ENCODE results near the gene LMO2.

Gene LMO2

GRCh38 chr11:33913991-33914390 lies 22.1 kb upstream of the LMO2 start:
- DNase-seq, result no peak

- no peak for DNase-seq
These were observed 20.8 kb upstream of the LMO2 start for GRCh38 chr11:33912405-33913361.

GRCh38 chr11:33910958-33911339 lies 19.1 kb upstream of the LMO2 start:
- no peak for DNase-seq

- no peak for DNase-seq
These were observed 18.6 kb upstream of the LMO2 start for GRCh38 chr11:33910296-33910957.

GRCh38 chr11:33909552-33909951 lies 17.7 kb upstream of the LMO2 start:
- DNase-seq, result no peak

GRCh38 chr11:33909150-33909549 lies 17.3 kb upstream of the LMO2 start:
- no peak for DNase-seq

GRCh38 chr11:33907421-33907820 lies 15.5 kb upstream of the LMO2 start:
- no peak for DNase-seq

- no peak for DNase-seq
These were observed 14.8 kb upstream of the LMO2 start for GRCh38 chr11:33906484-33907186.

- DNase-seq, result no peak
These were observed 12.2 kb upstream of the LMO2 start for GRCh38 chr11:33904102-33904501.

- no peak for DNase-seq
These were observed 8.4 kb upstream of the LMO2 start for GRCh38 chr11:33900159-33900840.

GRCh38 chr11:33899400-33900037 lies 7.6 kb upstream of the LMO2 start:
- DNase-seq, result no peak

- DNase-seq, result no peak
These were observed 7.1 kb upstream of the LMO2 start for GRCh38 chr11:33898957-33899356.

- no peak for DNase-seq
These were observed 6.0 kb upstream of the LMO2 start for GRCh38 chr11:33897761-33898375.

- no peak for DNase-seq
These were observed 5.0 kb upstream of the LMO2 start for GRCh38 chr11:33896911-33897310.

GRCh38 chr11:33895752-33896137 lies 3.9 kb upstream of the LMO2 start:
- no peak for DNase-seq

- DNase-seq, result no peak
These were observed 2.5 kb upstream of the LMO2 start for GRCh38 chr11:33894398-33894746.

- DNase-seq, result peak; percentile 66 to 72
These were observed 2.0 kb upstream of the LMO2 start for GRCh38 chr11:33893711-33894397.

- DNase-seq, result no peak
These were observed 1.2 kb upstream of the LMO2 start for GRCh38 chr11:33892906-33893594.

GRCh38 chr11:33889821-33890378 lies 2.0 kb downstream of the LMO2 start:
- no peak for DNase-seq

GRCh38 chr11:33889296-33889695 lies 2.6 kb downstream of the LMO2 start:
- DNase-seq, result no peak

GRCh38 chr11:33887886-33888285 lies 4.0 kb downstream of the LMO2 start:
- DNase-seq, result no peak
